Nephron progenitor cell (in vitro differentiated cells): ENCODE results near the gene CH25H.

Source experiments
- DNase-seq: peaks from one replicate; pipeline ENCODE4 v3.0.0; 2021
- H3K27ac Mint-ChIP-seq: 2 replicates; pipeline ENCODE4 v1.8.0; 2021; ENCODE audit warnings: mild to moderate bottlenecking, moderate library complexity, mixed read lengths
- H3K27me3 Mint-ChIP-seq: 2 replicates; pipeline ENCODE4 v1.8.0; 2021; ENCODE audit warnings: mild to moderate bottlenecking, low read depth, mixed read lengths; ENCODE audit not compliant: poor library complexity
- H3K36me3 Mint-ChIP-seq: 2 replicates; pipeline ENCODE4 v1.8.0; 2021; ENCODE audit warnings: low read depth, mixed read lengths
- H3K4me1 Mint-ChIP-seq: 2 replicates; pipeline ENCODE4 v1.8.0; 2021; ENCODE audit warnings: mixed read lengths
- H3K4me3 Mint-ChIP-seq: 2 replicates; pipeline ENCODE4 v1.8.0; 2021; ENCODE audit warnings: mild to moderate bottlenecking, moderate library complexity, mixed read lengths
- H3K9me3 Mint-ChIP-seq: 2 replicates; pipeline ENCODE4 v1.8.0; 2021; ENCODE audit warnings: mild to moderate bottlenecking, moderate library complexity, mixed read lengths
- TF ChIP-seq, protein P1 (sequence below): fragments of 200-600 bp; sonication (generic); IDR thresholded peaks from 2 replicates; pipeline ENCODE4 v1.5.0; 2021; ENCODE audit warnings: antibody characterized with exemption

Gene CH25H

DNA sequence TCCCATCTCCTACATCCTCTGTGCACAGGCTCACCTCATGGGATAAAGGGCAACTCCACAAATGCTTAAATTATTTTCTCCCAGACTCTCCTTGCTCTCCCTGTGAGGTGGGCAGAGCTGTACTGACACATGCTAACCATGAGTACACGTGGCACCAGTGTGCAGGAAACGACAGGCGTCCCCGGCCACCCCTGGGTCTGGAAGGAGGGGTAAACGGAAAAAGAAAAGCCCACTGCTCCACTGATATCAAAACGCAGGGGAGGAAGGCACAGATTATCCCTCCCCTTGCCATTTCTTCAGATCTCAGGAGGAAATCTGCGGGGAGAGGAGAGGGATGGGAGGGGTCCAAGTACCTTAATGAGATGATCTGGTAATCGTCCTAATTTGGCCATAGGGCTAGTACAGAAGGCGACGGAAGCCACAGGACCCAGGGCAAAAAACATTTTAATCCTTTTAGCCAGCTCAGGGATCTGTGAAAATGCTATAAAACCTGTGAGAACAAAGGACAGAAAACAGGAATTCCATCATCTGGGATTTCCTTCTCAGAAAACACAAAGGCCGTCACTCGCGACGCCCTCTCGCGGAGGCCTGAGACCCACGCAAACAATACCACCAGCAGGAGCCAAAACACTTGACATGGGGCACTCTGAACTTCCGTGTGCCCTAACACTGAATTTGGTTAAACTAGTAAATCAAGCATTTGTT, 17.8 kb upstream of the CH25H start:
- Mint-ChIP-seq H3K9me3 (peaks cover 20% of the 10 kb centered on the region), H3K27ac (no peak overlapping the region), H3K4me1 (peaks cover 13% of the 10 kb centered on the region), H3K4me3 (no peak overlapping the region), H3K27me3 (no peaks in the 10 kb centered on the region), H3K36me3 (peaks cover 41% of the 10 kb centered on the region)
- no peak for DNase-seq
- TF ChIP-seq, protein P1, sequence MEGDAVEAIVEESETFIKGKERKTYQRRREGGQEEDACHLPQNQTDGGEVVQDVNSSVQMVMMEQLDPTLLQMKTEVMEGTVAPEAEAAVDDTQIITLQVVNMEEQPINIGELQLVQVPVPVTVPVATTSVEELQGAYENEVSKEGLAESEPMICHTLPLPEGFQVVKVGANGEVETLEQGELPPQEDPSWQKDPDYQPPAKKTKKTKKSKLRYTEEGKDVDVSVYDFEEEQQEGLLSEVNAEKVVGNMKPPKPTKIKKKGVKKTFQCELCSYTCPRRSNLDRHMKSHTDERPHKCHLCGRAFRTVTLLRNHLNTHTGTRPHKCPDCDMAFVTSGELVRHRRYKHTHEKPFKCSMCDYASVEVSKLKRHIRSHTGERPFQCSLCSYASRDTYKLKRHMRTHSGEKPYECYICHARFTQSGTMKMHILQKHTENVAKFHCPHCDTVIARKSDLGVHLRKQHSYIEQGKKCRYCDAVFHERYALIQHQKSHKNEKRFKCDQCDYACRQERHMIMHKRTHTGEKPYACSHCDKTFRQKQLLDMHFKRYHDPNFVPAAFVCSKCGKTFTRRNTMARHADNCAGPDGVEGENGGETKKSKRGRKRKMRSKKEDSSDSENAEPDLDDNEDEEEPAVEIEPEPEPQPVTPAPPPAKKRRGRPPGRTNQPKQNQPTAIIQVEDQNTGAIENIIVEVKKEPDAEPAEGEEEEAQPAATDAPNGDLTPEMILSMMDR = no peak

DNA sequence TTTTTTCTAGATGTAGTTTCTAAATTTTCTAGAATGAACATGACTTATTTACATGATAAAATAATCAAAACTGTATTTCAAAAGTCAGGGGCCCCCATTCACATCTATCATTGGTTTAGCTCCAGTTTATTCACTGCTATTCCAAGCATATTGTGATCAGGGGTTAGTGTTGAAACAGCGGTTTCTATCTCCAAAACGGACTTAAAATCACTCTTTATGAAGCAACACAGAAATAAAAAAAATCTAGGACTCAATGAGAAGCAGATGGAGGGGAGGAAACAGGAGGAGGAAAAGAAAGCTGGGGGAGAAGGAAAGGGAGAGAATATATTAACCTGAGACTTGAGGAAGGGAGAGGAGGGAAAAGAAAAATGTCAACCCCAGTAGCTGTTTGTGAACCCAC, 14.8 kb upstream of the CH25H start:
- peaks cover 13% of the 10 kb centered on the region for H3K4me1 Mint-ChIP-seq
- no peak overlapping the region for H3K4me3 Mint-ChIP-seq
- peaks cover 7% of the 10 kb centered on the region for H3K9me3 Mint-ChIP-seq
- H3K27ac Mint-ChIP-seq = peak overlapping the region; percentile 34
- peaks cover 22% of the 10 kb centered on the region for H3K36me3 Mint-ChIP-seq
- DNase-seq = no peak
- TF ChIP-seq, protein P1 = no peak
- no peaks in the 10 kb centered on the region for H3K27me3 Mint-ChIP-seq

DNA sequence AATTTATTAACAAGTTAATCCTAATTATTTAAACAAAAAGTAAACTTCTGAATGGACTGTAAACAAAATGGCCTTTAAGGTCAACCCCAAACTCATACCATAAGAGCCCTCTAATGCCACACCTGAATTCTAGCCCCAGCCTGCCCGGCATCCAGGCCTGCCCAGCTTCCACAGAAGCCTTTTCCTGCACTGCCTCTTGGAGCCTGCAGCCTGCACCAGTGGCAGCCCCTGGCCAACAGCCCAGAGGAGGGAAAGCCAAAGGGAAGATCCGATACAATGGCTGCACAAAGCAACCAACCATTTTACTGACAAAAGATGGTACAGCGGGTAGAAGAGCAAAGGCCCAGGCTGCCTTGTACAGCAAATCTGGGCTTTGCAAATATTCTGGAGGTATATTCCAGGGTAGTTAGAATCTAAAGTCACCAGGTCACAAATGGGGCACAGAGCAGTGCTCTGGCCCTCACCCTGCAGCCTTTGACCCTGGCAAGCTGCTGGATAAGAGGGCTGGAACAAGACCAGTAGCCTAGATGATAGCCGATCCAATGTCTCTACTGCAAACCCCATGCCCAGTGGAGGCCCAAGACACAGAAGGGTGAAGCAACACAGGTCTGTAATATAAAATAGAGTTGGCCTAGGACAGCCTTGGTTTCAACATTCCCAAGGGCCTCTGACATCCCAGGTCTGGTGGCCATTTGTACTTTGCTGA, 12.5 kb upstream of the CH25H start:
- Mint-ChIP-seq H3K27me3 (no peaks in the 10 kb centered on the region), H3K9me3 (no peaks in the 10 kb centered on the region), H3K4me1 (no peaks in the 10 kb centered on the region), H3K27ac (no peak overlapping the region), H3K4me3 (no peak overlapping the region), H3K36me3 (peaks cover 1% of the 10 kb centered on the region)
- DNase-seq = no peak
- TF ChIP-seq, protein P1 = no peak

- H3K4me3 Mint-ChIP-seq = no peak overlapping the region
- H3K27me3 Mint-ChIP-seq = peaks cover 2% of the 10 kb centered on the region
- no peak overlapping the region for H3K27ac Mint-ChIP-seq
- DNase-seq = peak; percentile 55
- TF ChIP-seq, protein P1 = peak; percentile 79
- H3K9me3 Mint-ChIP-seq = no peaks in the 10 kb centered on the region
- H3K4me1 Mint-ChIP-seq = no peaks in the 10 kb centered on the region
- H3K36me3 Mint-ChIP-seq = no peaks in the 10 kb centered on the region
Observed at GRCh38 chr10:89217057-89217990, 10.2 kb upstream of the CH25H start.

GRCh38 chr10:89216056-89216455, 8.9 kb upstream of the CH25H start:
- no peaks in the 10 kb centered on the region for H3K9me3 Mint-ChIP-seq
- no peaks in the 10 kb centered on the region for H3K4me1 Mint-ChIP-seq

More at GRCh38 chr10:89216056-89216455, 8.9 kb upstream of the CH25H start:
- no peak overlapping the region for H3K27ac Mint-ChIP-seq
- H3K4me3 Mint-ChIP-seq = no peak overlapping the region
- DNase-seq = no peak
- H3K27me3 Mint-ChIP-seq = peaks cover 5% of the 10 kb centered on the region
- H3K36me3 Mint-ChIP-seq = no peaks in the 10 kb centered on the region
- TF ChIP-seq, protein P1 = no peak
